ENCODE data around the gene AFG3L2.

DNA sequence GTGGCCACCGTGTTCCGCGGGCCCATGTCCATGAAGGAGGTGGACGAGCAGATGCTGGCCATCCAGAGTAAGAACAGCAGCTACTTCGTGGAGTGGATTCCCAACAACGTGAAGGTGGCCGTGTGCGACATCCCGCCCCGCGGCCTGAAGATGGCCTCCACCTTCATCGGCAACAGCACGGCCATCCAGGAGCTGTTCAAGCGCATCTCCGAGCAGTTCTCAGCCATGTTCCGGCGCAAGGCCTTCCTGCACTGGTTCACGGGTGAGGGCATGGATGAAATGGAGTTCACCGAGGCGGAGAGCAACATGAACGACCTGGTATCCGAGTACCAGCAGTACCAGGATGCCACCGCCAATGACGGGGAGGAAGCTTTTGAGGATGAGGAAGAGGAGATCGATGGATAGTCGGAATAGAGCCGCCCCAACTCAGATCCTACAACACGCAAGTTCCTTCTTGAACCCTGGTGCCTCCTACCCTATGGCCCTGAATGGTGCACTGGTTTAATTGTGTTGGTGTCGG, 51.2 kb downstream of the AFG3L2 start:
- TF ChIP-seq, protein P1, sequence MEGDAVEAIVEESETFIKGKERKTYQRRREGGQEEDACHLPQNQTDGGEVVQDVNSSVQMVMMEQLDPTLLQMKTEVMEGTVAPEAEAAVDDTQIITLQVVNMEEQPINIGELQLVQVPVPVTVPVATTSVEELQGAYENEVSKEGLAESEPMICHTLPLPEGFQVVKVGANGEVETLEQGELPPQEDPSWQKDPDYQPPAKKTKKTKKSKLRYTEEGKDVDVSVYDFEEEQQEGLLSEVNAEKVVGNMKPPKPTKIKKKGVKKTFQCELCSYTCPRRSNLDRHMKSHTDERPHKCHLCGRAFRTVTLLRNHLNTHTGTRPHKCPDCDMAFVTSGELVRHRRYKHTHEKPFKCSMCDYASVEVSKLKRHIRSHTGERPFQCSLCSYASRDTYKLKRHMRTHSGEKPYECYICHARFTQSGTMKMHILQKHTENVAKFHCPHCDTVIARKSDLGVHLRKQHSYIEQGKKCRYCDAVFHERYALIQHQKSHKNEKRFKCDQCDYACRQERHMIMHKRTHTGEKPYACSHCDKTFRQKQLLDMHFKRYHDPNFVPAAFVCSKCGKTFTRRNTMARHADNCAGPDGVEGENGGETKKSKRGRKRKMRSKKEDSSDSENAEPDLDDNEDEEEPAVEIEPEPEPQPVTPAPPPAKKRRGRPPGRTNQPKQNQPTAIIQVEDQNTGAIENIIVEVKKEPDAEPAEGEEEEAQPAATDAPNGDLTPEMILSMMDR (IDR thresholded peaks at IDR 0.05; ENCODE audit: low read depth, low read length): no peak
- TF ChIP-seq MYC (IDR thresholded peaks at IDR 0.05; ENCODE audit: low read depth, low read length) (no peak), POLR2A (IDR thresholded peaks at IDR 0.05; ENCODE audit: extremely low read depth, insufficient read length) (no peak), MAX (IDR thresholded peaks at IDR 0.05; ENCODE audit: low read depth, low read length) (no peak)

All from NB4 (cell line).